Activated CD4-positive, alpha-beta T cell treated with anti-CD3 and anti-CD28 coated beads for 24 hours (primary cell): Measurements from ENCODE around the gene CACNA1I.

Experiments used
- DNase-seq, 2 donors: peaks; one replicate each; pipeline ENCODE4 v3.0.0-alpha.2; 2020; ENCODE audit warnings: low read depth in 2 of 2

The CACNA1I gene

DNA sequence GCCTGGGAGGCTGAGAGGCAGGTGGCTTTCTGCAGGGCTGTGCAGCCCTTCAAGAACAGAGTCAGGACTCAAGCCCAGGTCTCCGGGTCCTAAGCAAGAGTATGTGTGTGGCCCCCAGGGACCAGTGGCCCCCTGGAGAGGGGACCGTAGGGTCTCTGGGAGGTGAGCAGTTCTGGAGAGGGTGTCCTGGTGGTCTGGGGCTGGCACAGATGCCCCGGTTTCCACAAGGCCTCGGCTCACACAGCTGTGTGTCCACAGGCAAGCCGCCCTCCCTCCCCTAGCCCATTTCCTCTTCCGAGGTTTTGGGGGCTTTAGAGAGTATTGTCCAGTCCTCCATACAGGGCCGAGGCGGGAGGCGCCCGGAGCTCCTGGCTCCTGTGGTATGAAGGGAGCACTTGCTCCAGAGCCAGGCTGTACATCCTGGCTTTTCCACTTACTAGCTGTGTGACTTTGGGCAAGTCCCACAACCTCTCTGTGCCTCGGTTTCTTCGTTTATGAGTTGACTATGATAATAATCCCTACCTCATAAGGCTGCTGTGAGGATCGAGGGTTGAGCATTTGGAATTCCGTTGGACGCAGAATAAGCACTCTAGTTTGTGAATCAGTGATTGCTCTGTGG lies 34.6 kb upstream of the CACNA1I start:
- no peak for DNase-seq

DNA sequence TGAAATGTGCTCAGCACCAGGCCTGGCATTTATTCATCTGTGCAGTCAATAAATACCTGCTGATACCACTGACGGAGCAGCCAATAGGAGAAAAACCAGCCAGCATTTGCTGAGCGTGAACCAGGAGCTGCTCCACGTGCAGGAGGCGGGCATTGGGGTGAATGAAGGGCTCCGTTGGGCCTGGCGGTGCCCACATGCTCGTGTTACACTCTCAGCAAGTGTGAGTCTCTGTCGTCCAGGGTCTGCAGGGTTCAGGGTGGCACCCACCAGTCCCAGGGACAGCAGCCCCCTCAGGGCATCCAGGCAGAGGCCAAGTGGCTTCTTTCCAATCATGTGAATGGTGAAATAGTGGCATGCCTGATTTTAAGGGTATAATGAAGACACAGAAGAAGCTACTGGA lies 33.8 kb upstream of the CACNA1I start:
- no peak for DNase-seq

DNA sequence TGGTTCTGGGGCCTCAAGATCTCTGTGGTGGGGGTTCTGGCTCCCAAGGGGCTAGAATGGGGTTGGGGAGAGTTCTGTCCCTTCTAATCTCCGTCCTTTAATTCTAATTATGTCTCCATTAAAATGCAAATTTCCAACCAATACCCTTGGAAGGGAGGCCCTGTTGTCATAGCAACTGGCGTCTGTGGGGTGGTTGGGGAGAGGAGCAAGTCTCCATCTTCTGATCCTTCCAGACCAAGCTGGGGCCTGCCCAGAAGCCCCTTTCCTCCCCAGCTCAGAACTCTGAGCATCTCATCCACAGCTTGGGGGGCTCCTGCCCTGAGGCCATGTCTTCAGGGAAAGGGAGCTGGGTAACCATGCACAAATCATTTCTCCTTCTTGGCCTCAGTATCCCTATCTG lies 32.6 kb upstream of the CACNA1I start:
- no peak for DNase-seq

DNA sequence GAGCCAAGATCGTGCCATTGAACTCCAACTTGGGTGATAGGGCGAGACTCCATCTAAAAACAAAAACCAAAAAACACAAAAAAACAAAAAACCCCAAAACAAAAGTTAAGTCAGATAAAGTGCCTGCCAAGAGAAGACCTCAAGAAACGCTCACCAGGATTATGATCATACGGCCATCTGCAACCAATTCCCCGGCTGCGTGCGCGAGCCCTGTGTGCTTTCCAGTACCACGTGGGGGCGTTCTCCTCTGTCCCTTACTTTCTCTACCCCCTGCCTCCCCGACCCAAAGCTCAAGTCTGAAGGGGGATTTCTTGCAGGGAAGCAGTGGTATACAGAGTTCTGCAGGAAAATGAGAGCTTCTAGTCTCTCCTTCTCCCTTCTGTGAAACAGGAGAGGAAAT lies 27.5 kb upstream of the CACNA1I start:
- DNase-seq = no peak

DNA sequence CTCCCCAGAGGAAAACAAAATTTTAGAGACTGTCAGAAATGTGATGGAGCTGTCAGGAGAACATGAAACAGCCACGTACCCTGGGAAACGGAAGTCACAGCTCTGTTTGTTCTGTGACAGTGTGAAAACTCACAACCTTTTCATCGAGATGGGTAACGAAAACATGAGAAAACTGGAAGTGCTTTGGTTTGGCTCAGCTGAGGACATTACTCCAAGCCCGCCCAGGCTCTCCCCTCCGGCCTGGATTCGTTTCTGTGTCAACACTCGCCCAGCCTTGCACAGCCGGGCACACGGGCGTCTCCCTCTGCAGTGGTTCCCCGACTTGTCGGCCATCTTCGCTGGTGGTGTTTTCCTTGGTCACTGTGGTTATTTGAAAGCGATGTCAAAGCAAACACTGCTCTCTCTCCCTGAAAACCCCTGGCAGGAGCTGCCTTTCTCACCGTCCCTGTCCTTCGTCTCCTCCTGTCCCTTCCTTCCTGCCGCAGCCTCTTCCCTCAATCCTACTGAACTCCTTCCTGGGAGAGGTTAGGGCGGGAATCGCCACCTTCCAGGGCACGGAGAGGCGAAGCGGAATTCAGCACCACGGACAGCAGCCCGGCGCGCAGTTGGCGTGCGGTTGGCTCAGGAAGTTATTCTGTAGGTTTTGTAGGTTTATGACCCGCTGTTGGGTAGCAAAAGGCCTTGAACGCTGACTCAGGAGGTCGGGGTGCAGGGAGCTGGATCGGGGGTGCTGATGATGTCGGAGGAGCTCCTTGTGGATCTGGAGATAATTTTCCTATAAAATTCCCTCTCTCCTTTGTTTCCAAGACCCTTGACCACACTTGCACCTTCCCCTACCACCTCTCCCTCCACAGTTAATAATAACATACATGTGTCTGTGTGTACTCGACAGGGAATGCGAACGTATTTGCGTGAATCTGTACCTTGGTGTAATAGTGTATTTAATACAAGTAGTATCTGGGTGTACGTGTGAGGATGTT lies 24.9 kb upstream of the CACNA1I start:
- DNase-seq = peak; percentile 59 to 65

DNA sequence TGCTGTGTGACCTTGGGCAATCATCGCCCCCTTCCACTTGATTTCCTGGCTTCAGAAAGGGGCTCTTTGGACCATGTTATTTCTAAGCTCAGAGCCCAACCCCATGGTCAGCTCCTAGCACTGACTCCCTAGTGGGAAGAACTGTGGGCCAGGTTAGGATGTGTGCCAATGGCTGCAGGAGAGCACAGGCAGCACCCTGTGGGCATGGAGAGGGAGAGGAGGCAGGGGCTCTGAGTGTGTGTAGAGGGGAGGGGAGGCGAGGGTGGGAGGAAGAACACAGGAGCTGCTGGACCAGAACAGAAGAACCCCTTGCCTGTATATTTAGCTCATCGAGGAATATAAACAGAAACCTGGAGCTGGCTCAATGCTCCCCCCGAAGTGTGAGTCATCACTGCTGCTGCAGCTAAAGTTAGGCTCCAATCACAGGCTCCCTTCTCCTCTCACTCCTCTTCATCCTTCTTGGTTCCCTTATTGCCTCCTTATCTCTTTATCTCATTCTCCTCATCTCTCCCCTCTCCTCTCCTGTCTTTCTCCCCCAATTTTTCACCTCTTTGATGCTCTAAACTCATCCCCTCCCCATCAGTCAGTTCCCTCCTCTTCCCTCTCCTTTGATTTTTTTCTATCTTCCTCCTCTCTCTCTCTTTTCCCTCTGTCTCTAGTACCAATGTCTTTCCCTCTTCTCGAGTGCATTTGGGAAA lies 23.5 kb upstream of the CACNA1I start:
- DNase-seq = no peak

DNA sequence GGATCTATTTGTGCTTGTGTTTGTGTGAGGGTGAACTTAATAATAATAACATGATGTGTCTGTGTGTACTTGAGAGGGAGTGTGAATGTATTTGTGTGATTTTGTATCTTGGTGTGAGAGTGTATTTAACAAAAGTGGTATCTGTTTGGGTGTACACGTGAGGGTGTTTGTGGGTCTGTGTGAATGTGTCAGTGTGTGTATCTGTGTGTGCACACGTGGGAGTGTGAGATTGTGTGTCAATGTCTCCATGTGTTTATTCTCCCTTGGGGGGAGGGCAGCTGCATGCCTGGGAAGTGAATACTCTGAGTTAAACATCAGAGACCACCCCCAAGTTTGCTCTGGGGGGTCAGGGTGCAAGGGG lies 23.0 kb upstream of the CACNA1I start:
- no peak for DNase-seq

DNA sequence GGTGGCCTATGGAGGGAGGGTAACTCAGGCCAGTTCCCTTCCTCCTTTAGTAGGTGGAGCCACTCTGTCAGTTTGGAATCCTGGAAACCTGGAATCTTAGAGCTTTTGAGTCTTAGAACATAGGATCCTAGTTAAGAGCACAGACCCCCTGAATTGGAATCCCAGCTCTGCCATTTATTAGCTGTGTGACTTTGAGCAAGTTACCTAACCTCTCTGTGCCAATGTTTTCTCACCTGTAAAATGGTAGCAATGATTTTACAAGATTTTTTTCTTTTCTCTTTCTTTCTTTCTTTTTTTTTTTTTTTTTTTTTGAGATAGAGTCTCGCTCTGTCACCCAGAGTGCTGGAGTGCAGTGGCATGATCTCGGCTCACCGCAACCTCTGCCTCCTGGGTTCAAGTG lies 17.1 kb upstream of the CACNA1I start:
- no peak for DNase-seq

DNA sequence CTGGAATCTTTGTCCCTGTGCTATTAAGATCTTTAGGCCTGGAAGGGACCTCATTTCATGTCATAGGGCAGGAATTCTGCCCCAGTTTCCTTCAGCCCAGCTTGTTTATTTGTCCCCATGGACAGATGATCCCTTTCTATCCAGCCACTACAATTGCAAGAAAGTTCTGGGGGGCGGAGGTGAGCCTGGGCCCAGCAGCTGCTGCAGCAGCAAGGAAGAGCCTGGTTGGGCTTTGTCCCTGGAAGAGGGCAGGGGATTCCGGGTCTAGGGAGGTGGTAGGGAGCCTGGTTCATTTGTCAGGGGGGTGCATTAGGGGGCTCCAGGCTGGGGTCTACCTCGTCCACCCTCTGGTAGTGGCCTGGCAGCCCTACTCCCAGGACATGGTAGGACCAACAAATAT lies 16.4 kb upstream of the CACNA1I start:
- no peak for DNase-seq

DNA sequence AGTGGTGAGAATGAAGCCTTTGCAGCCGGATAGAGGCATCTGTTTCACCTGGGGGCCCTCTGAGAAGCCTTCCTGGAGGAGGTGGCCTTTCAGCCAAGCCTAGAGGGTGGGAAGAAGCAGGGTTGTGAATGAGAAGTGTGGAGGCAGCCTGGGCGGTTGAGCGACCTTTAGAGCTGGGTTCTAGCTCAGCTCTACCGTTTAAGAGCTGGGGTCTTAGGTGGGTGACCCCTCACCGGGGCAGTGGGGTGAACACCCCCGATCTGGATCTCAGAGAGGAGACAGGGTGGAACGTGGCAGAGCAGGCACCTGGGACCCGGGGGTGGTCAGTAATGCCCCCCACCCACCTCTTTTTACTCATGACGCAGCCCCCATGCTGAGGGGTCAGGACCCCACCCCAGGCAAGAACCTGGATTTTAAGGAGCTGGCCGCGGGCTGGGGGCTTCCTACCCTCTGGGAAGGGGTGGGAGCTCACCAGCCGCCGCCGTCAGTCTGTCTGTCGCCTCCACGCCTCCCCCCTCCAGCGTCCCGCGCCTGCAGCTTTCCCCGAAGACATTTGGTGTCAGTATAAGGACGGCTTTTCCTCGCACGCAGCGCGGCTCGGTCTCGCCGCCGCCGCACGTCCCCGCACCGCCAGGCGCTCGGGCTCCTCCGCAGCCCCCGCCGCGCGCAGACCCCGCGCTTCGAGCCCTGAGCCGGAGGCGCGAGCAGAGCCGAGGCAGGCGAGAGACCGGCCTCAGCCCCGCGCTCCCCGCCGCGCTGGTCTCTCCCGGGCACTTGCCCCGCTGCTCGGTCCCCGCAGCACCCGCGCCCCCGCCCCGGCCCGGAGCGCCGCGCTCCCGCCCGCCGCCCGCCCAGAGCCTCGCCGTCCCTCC lies 13.3 kb upstream of the CACNA1I start:
- peak; percentile 40 to 42 for DNase-seq

DNA sequence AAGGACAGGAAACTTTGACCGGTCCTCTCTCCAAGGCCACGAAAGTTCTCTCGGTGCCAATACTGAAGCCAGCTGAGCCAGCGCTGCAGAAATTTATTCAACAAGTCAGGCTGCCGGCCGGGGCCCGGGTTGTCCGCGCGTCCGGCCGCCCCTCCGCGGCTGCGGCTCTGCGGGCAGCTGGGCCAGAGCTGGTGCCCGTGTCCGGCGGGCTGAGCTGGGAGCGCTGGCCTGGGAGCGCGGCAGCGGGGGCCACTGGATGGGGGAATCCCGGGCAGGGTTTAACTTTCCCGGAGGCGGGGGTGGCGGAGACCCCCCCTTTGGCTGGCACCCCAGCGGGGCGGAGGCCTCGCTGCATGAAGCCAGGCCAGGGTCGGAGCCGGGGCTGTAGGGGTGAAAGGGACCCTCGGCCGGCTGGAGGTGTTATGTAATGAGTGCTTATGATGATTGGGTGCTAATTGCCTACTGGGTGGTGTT lies 12.3 kb upstream of the CACNA1I start:
- DNase-seq = no peak

DNA sequence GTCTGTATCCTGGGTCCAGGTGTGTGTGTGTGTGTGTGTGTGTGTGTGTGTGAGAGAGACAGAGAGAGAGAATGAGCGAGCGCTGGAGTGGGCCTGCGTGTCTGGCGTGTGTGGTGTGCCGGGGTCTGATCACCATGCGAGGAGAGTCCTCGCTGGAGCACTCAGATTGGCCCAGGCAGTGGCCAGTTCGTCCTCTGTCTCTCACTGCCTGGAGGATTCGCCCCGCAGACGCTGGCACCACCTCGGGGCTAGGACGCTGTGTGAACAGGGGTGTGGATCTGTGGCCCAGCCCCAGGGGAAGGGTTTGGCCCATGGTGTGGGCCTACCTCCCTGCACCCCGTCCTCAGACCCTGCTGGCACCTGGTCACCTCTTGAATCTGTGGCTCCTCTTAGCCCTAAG lies 11.6 kb upstream of the CACNA1I start:
- DNase-seq = no peak

DNA sequence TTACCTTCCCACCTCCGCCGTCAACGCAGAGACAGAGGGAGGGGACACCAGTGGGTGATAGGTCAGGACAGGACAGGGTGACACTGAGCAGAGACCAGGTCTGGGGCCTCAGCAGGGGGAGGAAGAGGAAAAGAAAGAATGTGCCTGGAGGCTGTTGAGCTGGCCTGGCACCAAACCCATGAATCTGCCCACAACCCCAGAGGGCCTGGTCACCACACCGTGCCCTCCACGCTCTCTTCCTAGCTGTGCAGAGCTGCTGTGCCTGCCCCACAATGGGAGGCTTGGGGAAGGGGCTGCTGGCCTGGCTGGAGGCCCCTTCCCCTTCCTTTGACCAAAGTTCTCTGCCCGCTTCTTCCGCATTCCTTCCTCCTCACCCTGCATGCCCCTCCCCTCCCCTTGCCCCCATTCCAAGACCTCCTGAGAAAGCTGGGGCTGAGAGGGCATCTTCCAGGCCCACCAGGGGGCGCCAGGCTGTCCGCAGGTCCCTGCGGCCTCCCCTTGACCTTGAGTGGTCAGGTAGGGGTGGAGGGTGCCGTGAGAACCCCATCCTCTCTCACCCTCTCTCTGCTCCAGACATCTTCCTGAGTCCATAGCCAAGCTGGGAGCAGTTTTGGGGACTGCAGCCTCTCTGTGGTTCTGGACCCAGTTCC lies 11.0 kb upstream of the CACNA1I start:
- no peak for DNase-seq

DNA sequence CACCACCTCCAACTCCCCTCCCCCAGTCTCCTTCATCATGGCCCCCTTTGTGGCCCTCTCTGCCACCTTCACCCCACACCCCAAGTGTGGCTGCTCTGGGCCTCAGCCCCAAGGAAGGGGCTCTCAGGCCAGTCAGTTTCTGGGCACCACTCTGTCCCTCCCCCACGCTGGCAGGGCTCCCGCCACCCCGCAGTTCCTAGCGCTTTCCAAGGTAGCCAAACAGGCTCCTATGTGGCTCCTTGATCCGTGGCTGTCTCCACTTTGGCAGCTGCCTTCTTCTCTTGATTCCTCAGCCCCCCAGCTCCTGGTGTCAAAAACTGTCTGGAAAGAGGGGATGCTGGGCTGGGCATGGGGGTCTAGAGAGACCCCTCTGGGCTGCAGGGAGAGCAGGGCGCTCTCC lies 10.4 kb upstream of the CACNA1I start:
- DNase-seq = no peak

DNA sequence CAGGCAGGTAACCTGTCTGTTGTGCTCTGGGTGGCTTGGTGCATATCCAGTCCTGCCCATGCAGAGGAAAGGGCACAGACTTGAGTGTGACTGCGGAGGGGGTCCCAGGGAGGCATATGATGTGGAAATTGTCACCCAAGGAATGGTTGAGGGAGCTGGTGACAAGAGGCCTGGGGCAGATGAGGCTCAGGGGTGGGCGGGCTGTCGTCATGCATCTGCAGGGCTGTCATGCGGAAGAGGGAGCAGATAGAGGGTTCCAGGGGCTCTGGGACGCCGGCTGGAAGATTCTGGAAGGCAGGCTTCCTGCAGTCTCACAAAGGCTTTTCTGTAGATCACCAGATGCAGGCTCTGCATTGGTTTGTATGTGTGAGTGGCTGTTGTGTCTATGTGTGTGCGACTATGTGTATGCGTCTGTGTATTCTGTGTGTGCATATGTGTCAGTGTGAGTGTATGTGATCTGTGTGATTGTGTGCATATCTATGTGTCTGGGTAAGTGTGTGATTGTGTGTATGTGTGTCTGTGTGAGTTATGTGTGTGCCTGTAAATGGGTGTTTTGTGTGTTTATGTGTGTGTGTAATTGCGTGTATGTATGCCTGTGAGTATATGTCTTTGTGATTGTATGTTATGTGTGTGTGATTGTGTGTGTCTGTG lies 7.6 kb upstream of the CACNA1I start:
- no peak for DNase-seq

DNA sequence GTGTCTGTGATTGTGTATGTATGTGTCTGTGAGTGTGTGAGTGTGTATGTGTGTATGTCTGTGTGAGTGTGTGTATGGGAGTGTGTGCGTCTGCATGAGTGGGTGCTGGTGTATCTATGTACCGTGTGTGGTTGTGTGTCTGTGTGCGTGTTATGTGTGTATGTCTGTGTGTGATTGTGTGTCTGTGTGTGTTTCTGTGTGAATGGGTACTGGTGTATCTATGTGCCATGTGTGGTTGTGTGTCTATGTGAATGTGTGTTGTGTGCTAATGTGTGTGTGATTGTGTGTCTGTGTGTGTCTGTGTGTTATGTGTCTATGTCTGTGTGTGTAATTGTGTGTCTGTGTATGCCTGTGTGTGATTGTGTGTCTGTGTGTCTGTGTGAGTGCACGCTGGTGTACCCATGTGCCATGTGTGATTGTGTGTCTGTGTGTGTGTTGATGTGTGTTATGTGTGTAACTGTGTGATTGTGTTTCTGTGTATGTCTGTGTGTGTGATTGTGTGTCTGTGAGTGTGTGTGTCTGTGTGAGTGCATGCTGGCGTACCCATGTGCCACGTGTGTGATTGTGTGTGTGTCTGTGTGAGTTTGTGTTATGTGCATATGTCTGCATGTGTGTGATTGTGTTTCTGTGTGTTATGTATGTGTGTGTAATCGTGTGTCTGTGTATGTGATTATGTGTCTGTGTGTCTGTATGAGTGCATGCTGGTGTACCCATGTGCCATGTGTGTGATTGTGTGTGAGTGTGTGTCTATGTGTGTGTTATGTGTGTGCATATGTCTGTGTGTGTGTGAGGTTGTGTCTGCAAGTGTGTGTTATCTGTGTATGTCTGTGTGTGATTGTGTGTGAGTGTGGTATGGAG lies 6.8 kb upstream of the CACNA1I start:
- DNase-seq = no peak

DNA sequence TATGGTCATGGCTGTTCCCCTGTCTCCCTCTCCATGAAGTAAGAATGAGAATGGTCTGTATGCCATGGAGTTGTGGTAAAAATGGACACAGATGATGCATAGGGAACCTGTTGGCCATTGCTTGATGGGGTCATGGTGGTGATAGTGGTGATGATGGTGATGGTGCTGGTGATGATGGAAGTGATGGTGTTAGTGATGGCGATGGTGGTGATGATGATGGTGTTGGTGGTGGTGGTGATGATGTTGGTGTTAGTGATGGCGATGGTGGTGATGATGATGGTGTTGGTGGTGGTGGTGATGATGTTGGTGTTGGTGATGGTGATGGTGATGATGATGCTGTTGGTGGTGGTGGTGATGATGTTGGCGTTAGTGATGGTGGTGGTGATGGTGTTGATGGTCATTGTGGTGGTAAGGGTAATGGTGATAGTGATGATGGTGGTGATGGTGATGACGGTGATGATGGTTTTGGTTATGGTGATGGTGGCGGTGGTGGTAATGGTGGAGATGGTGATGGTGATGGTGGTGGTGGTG lies 5.1 kb upstream of the CACNA1I start:
- DNase-seq = no peak

DNA sequence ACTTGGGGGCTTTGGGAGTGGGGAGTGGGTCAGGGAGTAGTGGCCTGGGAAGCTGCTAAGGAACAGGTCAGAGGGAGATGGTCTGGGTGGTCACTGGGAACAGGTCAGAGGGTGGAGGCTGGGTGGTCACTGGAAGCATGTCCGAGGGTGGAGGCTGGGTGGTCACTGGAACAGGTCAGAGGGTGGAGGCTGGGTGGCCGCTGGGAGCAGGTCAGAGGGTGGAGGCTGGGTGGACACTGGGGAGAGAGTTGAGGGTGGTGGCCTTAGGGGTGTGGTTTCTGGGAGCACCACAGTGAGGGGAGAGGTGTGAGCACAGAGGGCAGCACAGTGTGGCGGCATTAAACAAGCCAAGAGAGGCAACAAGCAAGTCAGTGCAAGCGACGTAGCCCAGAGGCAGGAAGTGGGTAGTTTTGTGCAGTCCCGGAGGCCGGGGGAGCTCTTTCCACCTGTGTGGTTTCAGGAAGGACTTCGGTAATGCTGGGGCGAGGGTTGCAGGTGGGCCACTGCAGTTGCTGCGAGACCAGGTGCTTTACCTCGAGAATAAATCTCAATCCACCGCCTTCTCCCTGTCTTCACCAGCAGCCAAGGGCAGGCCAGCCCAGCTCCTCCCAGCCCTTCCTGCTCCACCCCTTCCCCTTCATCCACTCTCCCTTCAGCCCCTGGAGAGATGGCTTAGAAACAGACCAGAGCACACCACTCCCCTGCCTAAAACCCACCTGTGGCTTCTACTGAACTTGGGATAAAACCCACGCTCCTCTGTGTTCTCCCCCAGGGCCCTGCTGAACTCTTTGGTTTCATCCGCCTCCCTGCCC lies 3.2 kb upstream of the CACNA1I start:
- peak; percentile 14 to 20 for DNase-seq
